ENCODE measurements around the gene PEX14.

The PEX14 gene

GRCh38 chr1:10520497-10520896 is 45.7 kb downstream of the PEX14 start:
- Histone ChIP-seq H3K79me2 (ENCODE audit: insufficient read depth, low read length) (peaks cover 6% of the 10 kb centered on the region; the same call in 1 of the 2 replicates), H3K4me3 (ENCODE audit: insufficient read depth, low read length, poor library complexity, severe bottlenecking) (no peak overlapping the region), H3F3A (ENCODE audit: insufficient read depth) (no peaks in the 10 kb centered on the region), H3K9me3 (ENCODE audit: insufficient read depth, low read length) (no peaks in the 10 kb centered on the region), H3K27ac (ENCODE audit: low read depth, low read length) (no peak overlapping the region), H3K9ac (ENCODE audit: low read length) (no peak overlapping the region), H3K36me3 (ENCODE audit: low read length) (no peaks in the 10 kb centered on the region), H3K4me2 (ENCODE audit: low read depth, low read length, poor library complexity, severe bottlenecking) (no peak overlapping the region), H4K20me1 (ENCODE audit: low read depth, low read length) (no peaks in the 10 kb centered on the region), H2AFZ (ENCODE audit: low read depth, low read length, severe bottlenecking) (no peak overlapping the region), H3K9me2 (replicated peaks; ENCODE audit: insufficient read depth, low read length) (no peaks in the 10 kb centered on the region), H3K27me3 (ENCODE audit: low read length) (no peaks in the 10 kb centered on the region)
- TF ChIP-seq CTCF (IDR thresholded peaks at IDR 0.05; ENCODE audit: insufficient read depth, low read length, poor library complexity, severe bottlenecking) = no peak
- TF ChIP-seq EZH2phosphoT487 (conservative IDR thresholded peaks at IDR 0.05; ENCODE audit: low read length) = no peak

GRCh38 chr1:10520952-10521351 is 46.2 kb downstream of the PEX14 start:
- no peaks in the 10 kb centered on the region for H3F3A ChIP-seq (ENCODE audit: insufficient read depth)
- no peak overlapping the region for H3K4me2 ChIP-seq (ENCODE audit: low read depth, low read length, poor library complexity, severe bottlenecking)
- TF ChIP-seq EZH2phosphoT487 (conservative IDR thresholded peaks at IDR 0.05; ENCODE audit: low read length) = no peak
- H3K27me3 ChIP-seq (ENCODE audit: low read length) = no peaks in the 10 kb centered on the region
- H3K9ac ChIP-seq (ENCODE audit: low read length) = no peak overlapping the region
- H3K9me3 ChIP-seq (ENCODE audit: insufficient read depth, low read length) = no peaks in the 10 kb centered on the region
- no peak overlapping the region for H3K27ac ChIP-seq (ENCODE audit: low read depth, low read length)
- no peaks in the 10 kb centered on the region for H4K20me1 ChIP-seq (ENCODE audit: low read depth, low read length)
- peaks cover 6% of the 10 kb centered on the region; the same call in 1 of the 2 replicates for H3K79me2 ChIP-seq (ENCODE audit: insufficient read depth, low read length)
- no peaks in the 10 kb centered on the region for H3K36me3 ChIP-seq (ENCODE audit: low read length)
- no peaks in the 10 kb centered on the region for H3K9me2 ChIP-seq (replicated peaks; ENCODE audit: insufficient read depth, low read length)
- H2AFZ ChIP-seq (ENCODE audit: low read depth, low read length, severe bottlenecking) = no peak overlapping the region
- H3K4me3 ChIP-seq (ENCODE audit: insufficient read depth, low read length, poor library complexity, severe bottlenecking) = no peak overlapping the region

GRCh38 chr1:10521537-10522157 is 46.9 kb downstream of the PEX14 start:
- Histone ChIP-seq H2AFZ (ENCODE audit: low read depth, low read length, severe bottlenecking) (no peak overlapping the region), H3K9me3 (ENCODE audit: insufficient read depth, low read length) (no peaks in the 10 kb centered on the region), H3K79me2 (ENCODE audit: insufficient read depth, low read length) (peaks cover 6% of the 10 kb centered on the region; the same call in 1 of the 2 replicates), H3F3A (ENCODE audit: insufficient read depth) (no peaks in the 10 kb centered on the region), H3K9me2 (replicated peaks; ENCODE audit: insufficient read depth, low read length) (no peaks in the 10 kb centered on the region), H3K4me3 (ENCODE audit: insufficient read depth, low read length, poor library complexity, severe bottlenecking) (no peak overlapping the region), H3K9ac (ENCODE audit: low read length) (no peak overlapping the region), H3K27me3 (ENCODE audit: low read length) (no peaks in the 10 kb centered on the region), H4K20me1 (ENCODE audit: low read depth, low read length) (no peaks in the 10 kb centered on the region), H3K4me2 (ENCODE audit: low read depth, low read length, poor library complexity, severe bottlenecking) (no peak overlapping the region), H3K36me3 (ENCODE audit: low read length) (no peaks in the 10 kb centered on the region), H3K27ac (ENCODE audit: low read depth, low read length) (no peak overlapping the region)
- TF ChIP-seq CTCF (IDR thresholded peaks at IDR 0.05; ENCODE audit: insufficient read depth, low read length, poor library complexity, severe bottlenecking) (no peak), EZH2phosphoT487 (conservative IDR thresholded peaks at IDR 0.05; ENCODE audit: low read length) (no peak)

- H4K20me1 ChIP-seq (ENCODE audit: low read depth, low read length) = no peaks in the 10 kb centered on the region
- no peak for TF ChIP-seq CTCF (IDR thresholded peaks at IDR 0.05; ENCODE audit: insufficient read depth, low read length, poor library complexity, severe bottlenecking)
- TF ChIP-seq EZH2phosphoT487 (conservative IDR thresholded peaks at IDR 0.05; ENCODE audit: low read length) = no peak
- no peaks in the 10 kb centered on the region for H3K36me3 ChIP-seq (ENCODE audit: low read length)
- no peak overlapping the region for H3K4me3 ChIP-seq (ENCODE audit: insufficient read depth, low read length, poor library complexity, severe bottlenecking)
- H2AFZ ChIP-seq (ENCODE audit: low read depth, low read length, severe bottlenecking) = no peak overlapping the region
- no peaks in the 10 kb centered on the region for H3K9me2 ChIP-seq (replicated peaks; ENCODE audit: insufficient read depth, low read length)
- no peak overlapping the region for H3K9ac ChIP-seq (ENCODE audit: low read length)
- no peaks in the 10 kb centered on the region for H3F3A ChIP-seq (ENCODE audit: insufficient read depth)
- H3K4me2 ChIP-seq (ENCODE audit: low read depth, low read length, poor library complexity, severe bottlenecking) = no peak overlapping the region
- H3K27ac ChIP-seq (ENCODE audit: low read depth, low read length) = no peak overlapping the region
- no peaks in the 10 kb centered on the region for H3K9me3 ChIP-seq (ENCODE audit: insufficient read depth, low read length)
- H3K27me3 ChIP-seq (ENCODE audit: low read length) = no peaks in the 10 kb centered on the region
- H3K79me2 ChIP-seq (ENCODE audit: insufficient read depth, low read length) = peaks cover 6% of the 10 kb centered on the region; the same call in 1 of the 2 replicates
Observed at GRCh38 chr1:10522322-10522860, 47.6 kb downstream of the PEX14 start.
